GM12891 (cell line): ENCODE data around the gene C10orf90.

Experiments used
- DNase-seq: peaks from one replicate; pipeline ENCODE4 v3.0.0; 2011; ENCODE audit warnings: low spot score; ENCODE audit not compliant: insufficient read length
- FAIRE-seq: peaks from 2 replicates; lab custom pipeline; 2011; peaks lifted over from hg19 to GRCh38; lab: Jason Lieb, UNC
- PAX5 ChIP-seq: IDR thresholded peaks from 2 replicates; pipeline ENCODE4 v1.6.1; 2011; ENCODE audit warnings: low read length, moderate library complexity, mild to moderate bottlenecking; ENCODE audit not compliant: insufficient read depth, severe bottlenecking
- POLR2A ChIP-seq: IDR thresholded peaks from 2 replicates; pipeline ENCODE4 v1.6.1; 2011; ENCODE audit warnings: low read depth, low read length, control low read depth
- POLR2AphosphoS5 ChIP-seq: IDR thresholded peaks from 2 replicates; pipeline ENCODE4 v1.6.1; 2011; ENCODE audit warnings: low read depth, low read length, control low read depth
- POU2F2 ChIP-seq: IDR thresholded peaks from 2 replicates; pipeline ENCODE4 v1.6.1; 2011; ENCODE audit warnings: low read depth, mild to moderate bottlenecking, control low read depth, low read length, moderate library complexity
- SPI1 ChIP-seq: IDR thresholded peaks from 2 replicates; pipeline ENCODE4 v1.6.1; 2011; ENCODE audit warnings: low read depth, low read length, control low read depth
- TAF1 ChIP-seq: IDR thresholded peaks from 2 replicates; pipeline ENCODE4 v1.6.1; 2011; ENCODE audit warnings: low read depth, low read length, control low read depth

C10orf90 gene

DNA sequence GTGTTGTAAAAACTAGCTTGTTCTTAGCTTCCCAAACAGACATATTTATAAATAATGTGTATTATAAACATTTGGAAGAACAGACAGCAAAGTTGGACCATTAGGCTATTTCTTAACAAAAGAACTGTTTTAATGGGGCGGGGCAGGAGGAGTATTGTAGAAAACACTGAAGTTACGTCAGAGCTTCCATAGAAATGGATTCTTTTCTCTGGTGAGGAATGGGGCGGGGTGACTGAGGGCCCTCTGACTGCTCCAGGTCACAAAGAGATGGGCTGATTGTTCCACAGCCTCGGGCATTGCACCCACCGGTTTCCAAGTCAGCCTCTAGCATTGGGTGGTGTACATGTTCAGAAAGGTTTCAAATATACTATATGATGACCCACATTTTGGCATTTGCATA lies 245.5 kb downstream of the C10orf90 start:
- no peak for FAIRE-seq
- no peak for DNase-seq
- TF ChIP-seq POLR2A (no peak), PAX5 (no peak), POU2F2 (no peak), POLR2AphosphoS5 (no peak), TAF1 (no peak), SPI1 (no peak)

DNA sequence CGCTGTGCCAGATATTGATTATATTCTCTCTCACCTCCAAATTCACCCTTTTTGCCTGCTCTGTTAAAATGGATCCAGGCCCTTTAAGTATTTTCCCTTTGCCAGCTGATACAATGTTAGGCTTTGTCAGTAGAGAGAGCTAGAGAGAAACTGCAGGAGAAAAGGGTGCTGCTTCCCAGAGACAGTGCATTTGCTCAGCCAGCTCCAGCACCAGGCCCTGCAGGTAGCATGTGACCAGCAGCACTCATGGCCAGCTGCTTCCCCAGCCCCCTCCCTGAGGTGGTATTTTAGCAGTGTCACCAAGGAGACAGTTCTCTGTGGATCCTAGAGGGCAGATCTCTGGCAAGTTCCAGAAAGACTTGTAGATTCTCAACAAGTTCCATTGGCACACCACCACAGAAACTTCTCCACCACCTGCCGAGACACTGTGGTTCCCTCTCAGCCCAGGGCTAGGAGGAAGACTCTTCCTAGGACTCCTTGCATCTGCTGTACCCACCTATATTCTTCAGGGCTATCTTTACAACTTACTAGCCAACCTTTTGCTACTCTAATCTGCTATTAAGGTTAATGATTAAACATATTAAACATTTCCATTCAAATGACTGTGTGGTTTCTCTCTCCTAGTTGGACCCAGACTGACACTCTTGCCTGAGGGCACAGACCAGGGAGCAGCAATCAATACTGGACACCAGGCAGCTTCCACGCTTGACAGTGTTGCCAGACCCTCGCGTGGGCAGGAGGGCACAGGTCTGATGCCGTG lies 246.6 kb downstream of the C10orf90 start:
- DNase-seq, result no peak
- TF ChIP-seq POU2F2, result no peak
- TF ChIP-seq SPI1, result no peak
- no peak for TF ChIP-seq POLR2AphosphoS5
- TF ChIP-seq TAF1, result no peak
- TF ChIP-seq POLR2A, result no peak
- TF ChIP-seq PAX5, result no peak
- no peak for FAIRE-seq

DNA sequence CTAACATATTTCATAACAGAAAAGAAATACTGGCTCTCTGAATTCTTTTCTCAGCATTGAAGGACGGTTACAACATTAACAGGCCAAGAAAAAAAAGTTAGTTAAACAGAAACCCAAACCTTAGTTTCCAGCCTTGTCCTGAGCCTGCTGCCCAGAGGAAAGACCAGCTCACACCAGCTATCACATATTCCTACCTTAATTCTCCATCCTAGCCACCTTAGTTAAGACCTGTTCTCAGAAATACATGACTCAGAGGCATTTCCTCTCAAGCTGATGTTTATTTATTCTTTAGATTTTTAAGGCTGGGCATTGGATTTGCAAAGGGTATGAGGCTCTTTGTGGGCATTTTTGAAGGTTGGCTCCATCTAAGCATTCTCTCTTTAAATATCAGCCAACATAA lies 247.9 kb downstream of the C10orf90 start:
- TF ChIP-seq TAF1 (no peak), SPI1 (no peak), POLR2AphosphoS5 (no peak), POLR2A (no peak), PAX5 (no peak), POU2F2 (no peak)
- DNase-seq (no peak), FAIRE-seq (no peak)

DNA sequence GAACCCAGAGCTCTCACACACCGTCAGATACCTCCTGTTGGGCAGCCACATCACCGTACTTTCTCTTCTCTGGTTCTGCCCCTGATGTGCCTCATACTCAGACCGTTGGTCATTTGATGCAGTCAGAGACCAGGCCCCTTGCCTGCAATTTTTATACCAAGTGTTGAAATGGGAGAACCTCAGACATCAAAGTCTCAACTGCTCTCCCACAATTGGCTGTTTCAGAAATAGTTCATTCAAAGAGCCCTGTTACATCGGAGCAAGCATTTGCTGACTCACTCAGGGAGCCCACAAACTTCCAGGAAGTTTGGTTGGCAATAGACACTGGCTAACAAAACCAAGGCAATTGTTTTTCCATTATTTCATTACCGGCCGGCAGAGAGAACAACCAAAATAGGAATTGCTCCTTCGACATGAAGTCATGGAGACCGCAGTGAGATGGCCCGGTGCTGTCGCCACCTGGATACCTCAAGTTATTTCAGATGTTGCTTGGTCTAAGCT lies 248.7 kb downstream of the C10orf90 start:
- no peak for FAIRE-seq
- no peak for DNase-seq
- TF ChIP-seq POU2F2, result no peak
- no peak for TF ChIP-seq POLR2AphosphoS5
- no peak for TF ChIP-seq SPI1
- no peak for TF ChIP-seq PAX5
- TF ChIP-seq POLR2A, result no peak
- TF ChIP-seq TAF1, result no peak

DNA sequence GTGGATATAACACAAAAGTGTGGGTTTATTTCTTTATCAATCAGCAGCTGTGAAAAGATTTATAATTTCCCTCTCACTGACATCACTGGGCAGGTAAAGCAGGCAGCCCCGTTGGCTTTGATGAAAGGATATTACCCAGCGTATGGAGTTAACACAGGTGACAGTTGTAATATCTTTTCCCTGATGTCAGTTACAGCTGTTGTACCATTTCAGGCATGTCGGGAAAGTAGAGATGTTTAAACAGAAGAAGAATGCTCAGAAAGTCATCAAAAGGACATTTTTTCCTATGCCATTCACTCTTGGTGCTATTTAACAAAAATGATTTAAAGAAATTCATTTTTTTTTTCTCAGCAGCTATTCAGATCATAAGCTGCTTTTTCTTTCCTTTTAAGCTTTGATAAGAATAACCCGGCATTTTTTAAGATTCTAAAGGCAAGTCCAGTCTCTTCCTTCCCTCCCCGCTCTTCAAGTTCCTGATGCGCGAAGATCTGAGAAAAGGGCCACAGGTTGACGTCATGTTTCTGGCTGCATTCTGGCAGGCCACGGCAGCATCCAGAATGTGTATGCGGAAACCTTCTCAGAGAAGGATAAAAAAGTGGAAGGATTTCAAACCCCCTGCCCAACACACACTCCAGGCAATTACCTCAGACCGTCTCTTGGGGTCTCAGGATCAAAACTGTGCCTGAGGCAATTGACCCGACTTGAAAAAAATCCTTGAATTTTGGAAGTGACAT lies 249.8 kb downstream of the C10orf90 start:
- TF ChIP-seq POLR2AphosphoS5, result no peak
- TF ChIP-seq TAF1, result no peak
- no peak for TF ChIP-seq PAX5
- no peak for TF ChIP-seq POLR2A
- TF ChIP-seq SPI1, result no peak
- TF ChIP-seq POU2F2, result no peak

DNA sequence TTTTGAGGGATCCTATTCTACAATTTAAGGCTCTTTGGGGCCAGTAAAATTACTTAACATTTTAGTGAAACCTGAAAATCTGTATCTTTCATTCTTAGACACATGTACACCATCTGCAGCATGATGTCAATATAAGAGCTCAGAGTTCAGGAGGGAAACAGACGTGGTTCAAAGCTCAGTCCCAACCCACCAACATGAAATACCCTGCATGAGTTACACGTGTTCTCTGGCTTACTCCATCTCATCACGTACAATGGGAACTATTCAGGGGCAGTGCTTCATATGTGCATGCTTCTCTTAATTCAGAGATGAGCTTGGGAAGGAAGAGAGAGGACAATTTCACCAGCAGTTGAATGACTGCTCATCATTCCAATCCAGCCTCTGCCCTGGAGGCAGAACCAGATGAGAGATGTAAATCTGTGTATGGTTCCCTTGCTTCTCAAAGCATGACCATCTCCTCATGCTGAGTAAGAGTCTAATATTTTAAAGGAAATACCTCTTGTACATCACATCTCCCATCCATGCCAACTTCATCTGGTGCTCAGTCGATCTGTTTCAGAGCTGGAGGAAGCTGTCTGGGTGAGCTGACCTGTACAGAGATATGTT lies 253.2 kb downstream of the C10orf90 start:
- TF ChIP-seq POLR2A (no peak), POU2F2 (no peak), TAF1 (no peak), POLR2AphosphoS5 (no peak), PAX5 (no peak)
- FAIRE-seq, result no peak
- DNase-seq, result no peak

More for the DNA sequence above, 249.8 kb downstream of the C10orf90 start:
- DNase-seq (no peak), FAIRE-seq (no peak)

DNA sequence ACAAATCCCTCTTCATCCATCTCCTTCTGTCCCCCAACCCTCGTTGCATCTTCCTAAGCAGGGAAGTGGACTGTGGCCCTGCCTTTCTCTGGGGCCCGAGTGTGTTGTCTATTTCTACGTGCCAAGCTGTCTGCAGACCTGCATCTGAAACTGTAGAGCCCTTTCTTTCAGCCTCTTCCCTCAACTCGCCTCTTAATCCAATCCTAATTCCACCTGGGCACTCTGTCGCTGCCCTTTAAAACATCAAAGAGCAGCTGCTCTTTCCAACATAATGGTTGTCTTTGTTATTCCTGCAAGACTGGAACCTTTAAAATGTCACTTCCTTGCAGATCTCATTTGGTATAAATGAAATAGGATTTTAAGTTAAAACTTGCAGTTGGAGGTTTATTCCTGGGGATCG lies 260.7 kb downstream of the C10orf90 start:
- DNase-seq (no peak), FAIRE-seq (no peak)
- TF ChIP-seq POLR2A (no peak), PAX5 (no peak), TAF1 (no peak), POLR2AphosphoS5 (no peak), SPI1 (no peak), POU2F2 (no peak)

DNA sequence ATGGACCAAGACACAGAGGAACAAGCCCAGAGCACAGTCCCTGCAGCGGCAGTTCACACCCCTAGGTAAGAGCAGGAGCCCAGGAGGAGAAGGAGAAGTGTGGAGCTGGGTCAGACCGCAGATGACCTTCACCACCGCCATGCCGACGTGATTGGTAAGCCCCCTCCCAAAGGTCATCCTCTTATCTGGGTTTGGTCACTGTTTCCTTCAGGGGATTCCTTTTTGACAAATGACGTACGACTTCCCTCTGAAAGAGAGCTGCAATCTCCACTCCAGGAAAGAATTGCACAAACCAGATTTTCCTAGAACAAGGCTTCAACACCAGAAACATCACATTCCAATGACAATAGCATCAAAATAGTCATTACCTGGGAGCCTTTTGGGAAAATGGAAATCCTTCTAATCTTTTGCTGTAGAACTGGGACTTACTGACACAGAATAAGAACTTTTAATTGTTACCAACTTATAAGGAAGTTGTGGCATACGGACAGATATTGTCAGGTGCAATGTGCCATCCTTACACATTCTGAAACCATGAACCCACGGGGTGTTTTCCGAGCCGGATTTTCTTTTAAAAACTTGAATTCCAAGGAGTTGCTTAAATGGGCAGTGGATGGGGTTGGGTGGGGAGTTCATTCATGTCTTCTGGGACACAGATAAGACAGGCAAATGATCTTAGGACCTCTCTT lies 261.4 kb downstream of the C10orf90 start:
- DNase-seq (no peak), FAIRE-seq (no peak)
- TF ChIP-seq POLR2AphosphoS5 (no peak), TAF1 (no peak), POLR2A (no peak), SPI1 (no peak), PAX5 (no peak), POU2F2 (no peak)
